Central memory CD8-positive, alpha-beta T cell (primary cell): Measurements from ENCODE around the gene FOSL2.
A peak's percentile ranks its signal among the peaks of the same experiment; 100 is the strongest.

Experiments used
- ATAC-seq: fragments of 150-1000 bp; cut with Tn5 transposase; replicated peaks from 2 replicates; pipeline ENCODE4 v1.10.0; 2022; ENCODE audit warnings: mild to moderate bottlenecking, moderate FRiP score, moderate number of reproducible peaks; ENCODE audit not compliant: poor library complexity, severe bottlenecking; ENCODE audit errors: extremely low read depth
- DNase-seq, 2 donors: peaks; one replicate each; pipeline ENCODE4 v3.0.0; 2021; ENCODE audit warnings: low spot score in 2 of 2
- H3K27ac Mint-ChIP-seq: one replicate; pipeline ENCODE4 v1.8.0; 2022; ENCODE audit warnings: low read depth, mild to moderate bottlenecking, moderate library complexity, mixed read lengths
- H3K27me3 Mint-ChIP-seq: one replicate; pipeline ENCODE4 v1.8.0; 2022; ENCODE audit warnings: mixed read lengths
- H3K36me3 Mint-ChIP-seq: one replicate; pipeline ENCODE4 v1.8.0; 2022; ENCODE audit warnings: mild to moderate bottlenecking, moderate library complexity, mixed read lengths; ENCODE audit not compliant: insufficient read depth
- H3K4me1 Mint-ChIP-seq: one replicate; pipeline ENCODE4 v1.8.0; 2022; ENCODE audit warnings: mixed read lengths
- H3K4me3 Mint-ChIP-seq: one replicate; pipeline ENCODE4 v1.8.0; 2022; ENCODE audit warnings: mild to moderate bottlenecking, moderate library complexity, mixed read lengths
- H3K9me3 Mint-ChIP-seq: one replicate; pipeline ENCODE4 v1.8.0; 2022; ENCODE audit warnings: mixed read lengths

Gene FOSL2

GRCh38 chr2:28429636-28430376 is 37.1 kb downstream of the FOSL2 start:
- peaks cover 43% of the 10 kb centered on the region for H3K4me1 Mint-ChIP-seq
- H3K27me3 Mint-ChIP-seq: no peaks in the 10 kb centered on the region
- DNase-seq: no peak
- H3K9me3 Mint-ChIP-seq: no peaks in the 10 kb centered on the region
- no peak overlapping the region for H3K4me3 Mint-ChIP-seq
- ATAC-seq: no peak
- H3K27ac Mint-ChIP-seq: no peak overlapping the region
- H3K36me3 Mint-ChIP-seq: peaks cover 1% of the 10 kb centered on the region

- no peak for DNase-seq
- ATAC-seq: no peak
- Mint-ChIP-seq H3K9me3 (no peaks in the 10 kb centered on the region), H3K27me3 (no peaks in the 10 kb centered on the region), H3K4me1 (peaks cover 43% of the 10 kb centered on the region), H3K27ac (no peak overlapping the region), H3K36me3 (peaks cover 1% of the 10 kb centered on the region), H3K4me3 (no peak overlapping the region)
These were observed 37.7 kb downstream of the FOSL2 start for GRCh38 chr2:28430377-28430765.

- no peak for ATAC-seq
- no peak overlapping the region for H3K4me3 Mint-ChIP-seq
- DNase-seq: no peak
- no peaks in the 10 kb centered on the region for H3K9me3 Mint-ChIP-seq
- H3K27me3 Mint-ChIP-seq: no peaks in the 10 kb centered on the region
- H3K4me1 Mint-ChIP-seq: peaks cover 42% of the 10 kb centered on the region
- H3K27ac Mint-ChIP-seq: peak overlapping the region; percentile 72
- H3K36me3 Mint-ChIP-seq: peaks cover 1% of the 10 kb centered on the region
These were observed 38.2 kb downstream of the FOSL2 start for GRCh38 chr2:28430788-28431418.

GRCh38 chr2:28431741-28432140 is 39.1 kb downstream of the FOSL2 start:
- Mint-ChIP-seq H3K9me3 (no peaks in the 10 kb centered on the region), H3K4me3 (no peak overlapping the region)

GRCh38 chr2:28432362-28432761 is 39.7 kb downstream of the FOSL2 start:
- Mint-ChIP-seq H3K4me1 (peaks cover 35% of the 10 kb centered on the region), H3K36me3 (peaks cover 1% of the 10 kb centered on the region), H3K27ac (no peak overlapping the region), H3K27me3 (no peaks in the 10 kb centered on the region), H3K4me3 (no peak overlapping the region), H3K9me3 (no peaks in the 10 kb centered on the region)
- ATAC-seq: no peak
- DNase-seq: no peak

More at GRCh38 chr2:28431741-28432140, 39.1 kb downstream of the FOSL2 start:
- DNase-seq: no peak
- Mint-ChIP-seq H3K27ac (peak overlapping the region; percentile 72), H3K36me3 (peaks cover 1% of the 10 kb centered on the region), H3K27me3 (no peaks in the 10 kb centered on the region), H3K4me1 (peaks cover 35% of the 10 kb centered on the region)
- no peak for ATAC-seq

- Mint-ChIP-seq H3K4me3 (no peak overlapping the region), H3K9me3 (no peaks in the 10 kb centered on the region), H3K27me3 (no peaks in the 10 kb centered on the region), H3K4me1 (peaks cover 35% of the 10 kb centered on the region), H3K27ac (no peak overlapping the region), H3K36me3 (peaks cover 1% of the 10 kb centered on the region)
- no peak for DNase-seq
- no peak for ATAC-seq
These were observed 40.6 kb downstream of the FOSL2 start for GRCh38 chr2:28433215-28433614.

GRCh38 chr2:28433935-28434599 is 41.4 kb downstream of the FOSL2 start:
- H3K27ac Mint-ChIP-seq: no peak overlapping the region
- no peak for ATAC-seq
- H3K4me3 Mint-ChIP-seq: peak overlapping the region; percentile 3
- peaks cover 35% of the 10 kb centered on the region for H3K4me1 Mint-ChIP-seq
- no peak for DNase-seq
- H3K27me3 Mint-ChIP-seq: no peaks in the 10 kb centered on the region
- no peaks in the 10 kb centered on the region for H3K9me3 Mint-ChIP-seq
- peaks cover 1% of the 10 kb centered on the region for H3K36me3 Mint-ChIP-seq

GRCh38 chr2:28434600-28434989 is 41.9 kb downstream of the FOSL2 start:
- Mint-ChIP-seq H3K4me3 (no peak overlapping the region), H3K9me3 (no peaks in the 10 kb centered on the region), H3K27me3 (no peaks in the 10 kb centered on the region), H3K4me1 (peaks cover 32% of the 10 kb centered on the region), H3K27ac (no peak overlapping the region), H3K36me3 (peaks cover 1% of the 10 kb centered on the region)
- no peak for DNase-seq
- ATAC-seq: no peak

- Mint-ChIP-seq H3K9me3 (no peaks in the 10 kb centered on the region), H3K4me3 (no peak overlapping the region), H3K4me1 (peaks cover 29% of the 10 kb centered on the region), H3K27me3 (no peaks in the 10 kb centered on the region), H3K36me3 (peaks cover 1% of the 10 kb centered on the region), H3K27ac (no peak overlapping the region)
- DNase-seq (no peak), ATAC-seq (no peak)
These were observed 42.6 kb downstream of the FOSL2 start for GRCh38 chr2:28435241-28435640.

- no peaks in the 10 kb centered on the region for H3K27me3 Mint-ChIP-seq
- ATAC-seq: no peak
- H3K9me3 Mint-ChIP-seq: no peaks in the 10 kb centered on the region
- peaks cover 1% of the 10 kb centered on the region for H3K36me3 Mint-ChIP-seq
- peaks cover 24% of the 10 kb centered on the region for H3K4me1 Mint-ChIP-seq
- no peak overlapping the region for H3K27ac Mint-ChIP-seq
- DNase-seq: no peak
- H3K4me3 Mint-ChIP-seq: no peak overlapping the region
These were observed 43.2 kb downstream of the FOSL2 start for GRCh38 chr2:28435814-28436351.

GRCh38 chr2:28436525-28437051 is 43.9 kb downstream of the FOSL2 start:
- Mint-ChIP-seq H3K27ac (no peak overlapping the region), H3K4me3 (no peak overlapping the region), H3K27me3 (no peaks in the 10 kb centered on the region), H3K4me1 (peaks cover 20% of the 10 kb centered on the region), H3K9me3 (no peaks in the 10 kb centered on the region), H3K36me3 (peaks cover 1% of the 10 kb centered on the region)
- ATAC-seq (no peak), DNase-seq (no peak)

GRCh38 chr2:28437149-28437835 is 44.6 kb downstream of the FOSL2 start:
- H3K27ac Mint-ChIP-seq: no peak overlapping the region
- no peak for ATAC-seq

More at GRCh38 chr2:28437149-28437835, 44.6 kb downstream of the FOSL2 start:
- DNase-seq: no peak
- Mint-ChIP-seq H3K9me3 (no peaks in the 10 kb centered on the region), H3K4me1 (peaks cover 20% of the 10 kb centered on the region), H3K36me3 (peaks cover 1% of the 10 kb centered on the region), H3K27me3 (no peaks in the 10 kb centered on the region), H3K4me3 (no peak overlapping the region)
